WTC11 (cell line): Measurements from ENCODE around the gene NPFFR1. TPM values are rescaled to one million over a fixed set of nuclear protein-coding genes. Genes with fewer than 3 reads are reported as not detected.

ENCODE experiments used
- ATAC-seq: fragments of 200-7000 bp; cut with Tn5 transposase; 2 replicates; pipeline ENCODE4 v1.10.0; 2021; ENCODE audit warnings: mild to moderate bottlenecking, moderate library complexity
- CTCF ChIA-PET: fragments of 300-600 bp; sonication (Branson Sonifier 250); formaldehyde crosslinking; loops from one replicate; lab custom pipeline; 2021; ENCODE audit warnings: antibody characterized with exemption; lab: Charles Lee
- POLR2A ChIA-PET: fragments of 350-600 bp; sonication (Branson Sonifier 250); formaldehyde crosslinking; loops from one replicate; lab custom pipeline; 2021; ENCODE audit warnings: antibody characterized with exemption; lab: Charles Lee
- DNase-seq: peaks from one replicate; pipeline ENCODE4 v3.0.0; 2021; ENCODE audit warnings: low spot score
- H3K27ac Mint-ChIP-seq: 2 replicates; pipeline ENCODE4 v1.8.0; 2021; ENCODE audit warnings: mixed read lengths
- H3K27me3 Mint-ChIP-seq: 2 replicates; pipeline ENCODE4 v1.8.0; 2021; ENCODE audit warnings: low read depth, mild to moderate bottlenecking, moderate library complexity, mixed read lengths
- H3K36me3 Mint-ChIP-seq: 2 replicates; pipeline ENCODE4 v1.8.0; 2021; ENCODE audit warnings: mixed read lengths
- H3K4me1 Mint-ChIP-seq: 2 replicates; pipeline ENCODE4 v1.8.0; 2022; ENCODE audit warnings: mixed read lengths
- H3K4me3 Mint-ChIP-seq: 2 replicates; pipeline ENCODE4 v1.8.0; 2021; ENCODE audit warnings: mild to moderate bottlenecking, moderate library complexity, mixed read lengths
- H3K9me3 Mint-ChIP-seq: 2 replicates; pipeline ENCODE4 v1.8.0; 2021; ENCODE audit warnings: mixed read lengths
- E2F1 ChIP-seq: sonication (generic); formaldehyde crosslinking; IDR thresholded peaks from 2 replicates; pipeline ENCODE4 v1.8.0; 2022; ENCODE audit warnings: mild to moderate bottlenecking, missing genetic modification reagents
- JAZF1 ChIP-seq: fragments of 250-450 bp; sonication (Bioruptor Pico); IDR thresholded peaks from 2 replicates; pipeline ENCODE4 v1.9.0; 2021; ENCODE audit warnings: moderate library complexity, mild to moderate bottlenecking, inconsistent platforms
- KAT7 ChIP-seq: sonication (generic); formaldehyde crosslinking; IDR thresholded peaks from 2 replicates; pipeline ENCODE4 v1.8.1; 2023; ENCODE audit warnings: missing genetic modification reagents, mild to moderate bottlenecking, borderline replicate concordance
- MLX ChIP-seq: sonication (generic); formaldehyde crosslinking; IDR thresholded peaks from 2 replicates; pipeline ENCODE4 v1.8.1; 2023; ENCODE audit warnings: mild to moderate bottlenecking, missing genetic modification reagents, moderate library complexity
- MYBL2 ChIP-seq: sonication (generic); formaldehyde crosslinking; IDR thresholded peaks from 2 replicates; pipeline ENCODE4 v1.8.1; 2023; ENCODE audit warnings: mild to moderate bottlenecking, moderate library complexity, missing genetic modification reagents
- NR3C1 ChIP-seq: sonication (generic); formaldehyde crosslinking; conservative IDR thresholded peaks from 2 replicates; pipeline ENCODE4 v1.8.1; 2023; ENCODE audit warnings: low read depth, mild to moderate bottlenecking, missing genetic modification reagents
- RELA ChIP-seq: sonication (generic); formaldehyde crosslinking; IDR thresholded peaks from 2 replicates; pipeline ENCODE4 v1.8.1; 2022; ENCODE audit warnings: missing genetic modification reagents, mild to moderate bottlenecking, borderline replicate concordance
- RORB ChIP-seq: fragments of 250-450 bp; sonication (Bioruptor Pico); IDR thresholded peaks from 2 replicates; pipeline ENCODE4 v1.9.0; 2021; ENCODE audit warnings: mild to moderate bottlenecking
- SMAD3 ChIP-seq: sonication (generic); formaldehyde crosslinking; IDR thresholded peaks from 2 replicates; pipeline ENCODE4 v1.8.0; 2022; ENCODE audit warnings: missing genetic modification reagents, mild to moderate bottlenecking, borderline replicate concordance
- USF1 ChIP-seq: sonication (generic); formaldehyde crosslinking; IDR thresholded peaks from 2 replicates; pipeline ENCODE4 v1.8.0; 2022; ENCODE audit warnings: mild to moderate bottlenecking, missing genetic modification reagents
- USF2 ChIP-seq: sonication (generic); formaldehyde crosslinking; IDR thresholded peaks from 2 replicates; pipeline ENCODE4 v1.8.1; 2023; ENCODE audit warnings: mild to moderate bottlenecking, missing genetic modification reagents, moderate library complexity
- ZNF138 ChIP-seq: sonication (generic); formaldehyde crosslinking; conservative IDR thresholded peaks from 2 replicates; pipeline ENCODE4 v1.8.1; 2022; ENCODE audit warnings: mild to moderate bottlenecking, moderate library complexity, missing genetic modification reagents
- ZNF512 ChIP-seq: sonication (generic); formaldehyde crosslinking; IDR thresholded peaks from 2 replicates; pipeline ENCODE4 v1.8.1; 2022; ENCODE audit warnings: missing genetic modification reagents, borderline replicate concordance
- ZNF532 ChIP-seq: fragments of 250-450 bp; sonication (Bioruptor Pico); IDR thresholded peaks from 2 replicates; pipeline ENCODE4 v1.9.0; 2021; ENCODE audit warnings: mild to moderate bottlenecking, borderline replicate concordance
- total RNA-seq: library from RNA; stranded (reverse); gene quantifications from 3 replicates; pipeline ENCODE4 v1.2.3, GENCODE V29; 2021
- TF ChIP-seq, protein P1 (sequence below): sonication (generic); formaldehyde crosslinking; IDR thresholded peaks from 2 replicates; pipeline ENCODE4 v1.8.0; 2022; ENCODE audit warnings: mild to moderate bottlenecking, missing genetic modification reagents

The NPFFR1 gene
- total RNA-seq, 1 experiment from 2014 or later: 0.04 TPM

DNA sequence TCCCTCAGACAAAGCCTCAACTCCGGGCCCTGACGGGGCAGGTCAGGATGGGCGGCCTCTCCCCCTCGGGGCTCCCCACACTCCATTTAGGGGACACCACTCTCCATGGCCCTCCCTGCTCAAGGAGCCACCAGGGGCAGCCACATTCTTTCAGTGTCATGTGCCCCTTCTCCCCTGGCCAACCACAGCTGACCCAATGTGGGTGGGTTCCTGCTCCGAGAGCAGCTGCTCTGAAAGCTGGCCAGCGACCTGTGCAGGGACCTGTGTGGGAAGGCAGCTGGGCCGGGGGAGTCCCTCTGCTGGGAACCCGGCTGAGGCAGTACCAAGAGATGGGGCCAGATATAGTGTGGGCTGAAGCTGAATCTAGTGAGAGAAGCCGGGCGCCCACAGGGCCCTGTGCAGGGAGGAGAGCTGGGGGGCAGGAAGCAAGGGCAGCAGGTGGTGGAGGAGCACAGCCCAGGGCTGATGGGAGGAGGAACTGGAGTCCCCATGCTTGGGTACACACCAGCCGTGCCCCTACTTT lies 40.6 kb upstream of the NPFFR1 start:
- peak; percentile 50; the same call in 1 of the 2 replicates for TF ChIP-seq USF1
- no peak for TF ChIP-seq ZNF138 (CRISPR knock-in tag)
- no peak for TF ChIP-seq JAZF1 (CRISPR knock-in tag)
- no peak for TF ChIP-seq ZNF512 (CRISPR knock-in tag)
- TF ChIP-seq, protein P1, sequence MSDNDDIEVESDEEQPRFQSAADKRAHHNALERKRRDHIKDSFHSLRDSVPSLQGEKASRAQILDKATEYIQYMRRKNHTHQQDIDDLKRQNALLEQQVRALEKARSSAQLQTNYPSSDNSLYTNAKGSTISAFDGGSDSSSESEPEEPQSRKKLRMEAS: no peak
- no peak for TF ChIP-seq MLX (CRISPR knock-in tag)
- TF ChIP-seq NR3C1 (CRISPR knock-in tag): 0 out of 2 replicates have a peak, but pooled peaks have one; percentile 17
- TF ChIP-seq E2F1 (CRISPR knock-in tag): no peak
- no peak for TF ChIP-seq KAT7
- TF ChIP-seq MYBL2 (CRISPR knock-in tag): no peak
- no peak for TF ChIP-seq ZNF532 (CRISPR knock-in tag)
- no peak for TF ChIP-seq RORB (CRISPR knock-in tag)
- peak; percentile 55 for TF ChIP-seq USF2 (CRISPR knock-in tag)
- no peak for TF ChIP-seq SMAD3 (CRISPR knock-in tag)
- TF ChIP-seq RELA (CRISPR knock-in tag): no peak
- CTCF ChIA-PET: interaction anchor here (0.9 to 3.9 kb wide), 20 partner anchors 10 to 660 kb away, joined by 3 to 31 read pairs (median 5); partner anchors contain the start of gene TYSND1
- H3K4me1 Mint-ChIP-seq: peaks cover 17% of the 10 kb centered on the region
- no peaks in the 10 kb centered on the region for H3K27me3 Mint-ChIP-seq
- H3K36me3 Mint-ChIP-seq: no peaks in the 10 kb centered on the region
- DNase-seq: peak; percentile 44
- peak; percentile 47 for ATAC-seq
- no peak overlapping the region for H3K4me3 Mint-ChIP-seq
- no peak overlapping the region for H3K27ac Mint-ChIP-seq
- no peaks in the 10 kb centered on the region for H3K9me3 Mint-ChIP-seq
- POLR2A ChIA-PET: interaction anchor here (0.6 kb wide), 2 partner anchors 25 to 60 kb away, joined by 3 read pairs; no protein-coding TSS in a partner anchor
